AG09309 (cell line): ENCODE data around the gene GRAMD1A.
A peak's percentile ranks its signal among the peaks of the same experiment; 100 is the strongest.

Source experiments
- DNase-seq: peaks from one replicate; pipeline ENCODE4 v3.0.0-alpha.2; 2010; ENCODE audit warnings: low read depth
- H3K4me3 ChIP-seq: 2 replicates; pipeline ENCODE4 v1.5.1; 2011; ENCODE audit warnings: mild to moderate bottlenecking, low read depth, low read length, moderate library complexity; ENCODE audit not compliant: control insufficient read depth
- TF ChIP-seq, protein P1 (sequence below): IDR thresholded peaks from 2 replicates; pipeline ENCODE4 v1.5.1; 2011; ENCODE audit warnings: mild to moderate bottlenecking, low read depth, low read length, inconsistent platforms; ENCODE audit not compliant: insufficient read depth, control insufficient read depth; ENCODE audit errors: missing control alignments

GRAMD1A gene

GRCh38 chr19:35051796-35052195, 51.7 kb downstream of the GRAMD1A start:
- no peak for DNase-seq
- H3K4me3 ChIP-seq, result no peak overlapping the region
- TF ChIP-seq, protein P1, sequence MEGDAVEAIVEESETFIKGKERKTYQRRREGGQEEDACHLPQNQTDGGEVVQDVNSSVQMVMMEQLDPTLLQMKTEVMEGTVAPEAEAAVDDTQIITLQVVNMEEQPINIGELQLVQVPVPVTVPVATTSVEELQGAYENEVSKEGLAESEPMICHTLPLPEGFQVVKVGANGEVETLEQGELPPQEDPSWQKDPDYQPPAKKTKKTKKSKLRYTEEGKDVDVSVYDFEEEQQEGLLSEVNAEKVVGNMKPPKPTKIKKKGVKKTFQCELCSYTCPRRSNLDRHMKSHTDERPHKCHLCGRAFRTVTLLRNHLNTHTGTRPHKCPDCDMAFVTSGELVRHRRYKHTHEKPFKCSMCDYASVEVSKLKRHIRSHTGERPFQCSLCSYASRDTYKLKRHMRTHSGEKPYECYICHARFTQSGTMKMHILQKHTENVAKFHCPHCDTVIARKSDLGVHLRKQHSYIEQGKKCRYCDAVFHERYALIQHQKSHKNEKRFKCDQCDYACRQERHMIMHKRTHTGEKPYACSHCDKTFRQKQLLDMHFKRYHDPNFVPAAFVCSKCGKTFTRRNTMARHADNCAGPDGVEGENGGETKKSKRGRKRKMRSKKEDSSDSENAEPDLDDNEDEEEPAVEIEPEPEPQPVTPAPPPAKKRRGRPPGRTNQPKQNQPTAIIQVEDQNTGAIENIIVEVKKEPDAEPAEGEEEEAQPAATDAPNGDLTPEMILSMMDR, result no peak

DNA sequence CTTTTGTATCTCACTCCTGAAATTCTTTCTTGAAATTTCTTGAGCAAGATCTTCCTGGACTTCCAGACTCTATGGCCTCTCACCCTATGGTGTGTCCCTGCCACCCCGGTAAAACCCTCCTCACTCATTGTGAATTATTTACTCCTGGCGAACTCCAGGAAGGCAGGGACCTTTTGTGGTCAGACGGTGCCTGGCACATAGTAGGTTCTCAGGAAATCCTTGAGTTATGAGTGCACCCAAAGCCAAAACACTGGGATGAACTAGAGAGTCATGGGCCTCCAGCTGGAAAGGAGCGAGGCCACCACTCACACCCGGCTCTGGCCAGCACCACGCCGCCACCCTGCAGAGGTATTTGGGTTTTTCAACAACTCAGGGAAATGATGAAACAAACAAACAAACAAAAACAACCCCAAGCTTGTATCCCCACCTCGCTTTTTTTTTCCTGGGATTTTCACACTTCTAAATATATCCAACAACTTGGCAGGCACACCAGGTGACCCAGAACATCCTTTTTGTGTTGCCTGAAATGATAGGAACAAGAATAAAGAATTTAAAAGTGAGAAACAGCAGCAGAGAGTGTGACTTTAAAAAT, 52.6 kb downstream of the GRAMD1A start:
- no peak overlapping the region for H3K4me3 ChIP-seq
- TF ChIP-seq, protein P1, result no peak
- DNase-seq, result no peak

DNA sequence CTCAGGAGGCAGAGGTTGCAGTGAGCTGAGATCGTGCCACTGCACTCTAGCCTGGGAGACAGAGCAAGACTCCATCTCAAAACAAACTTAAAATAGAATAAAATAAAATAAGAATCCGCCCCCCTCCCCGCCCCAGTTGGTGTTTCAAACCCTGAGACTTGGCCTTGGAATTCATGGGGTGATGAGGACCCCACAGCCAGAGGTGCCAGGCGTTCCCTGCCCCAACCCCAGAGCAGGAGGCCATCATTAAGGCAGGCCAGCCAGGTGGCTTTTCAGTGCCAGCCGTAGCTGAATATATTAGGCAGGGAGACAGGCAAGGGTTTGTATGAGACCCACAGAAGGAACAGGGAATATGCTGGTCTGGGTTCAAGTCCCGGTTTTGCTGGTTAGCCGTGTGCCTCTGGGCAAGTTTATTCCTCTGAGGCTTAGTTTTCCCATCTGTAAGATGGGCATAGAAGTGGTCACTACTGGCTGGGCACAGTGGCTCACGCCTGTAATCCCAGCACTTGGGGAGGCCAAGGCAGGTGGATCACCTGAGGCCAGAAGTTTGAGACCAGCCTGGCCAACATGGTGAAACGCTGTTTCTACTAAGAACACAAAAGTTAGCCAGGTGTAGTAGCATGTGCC, 53.7 kb downstream of the GRAMD1A start:
- no peak for DNase-seq
- TF ChIP-seq, protein P1, result no peak
- H3K4me3 ChIP-seq, result no peak overlapping the region

GRCh38 chr19:35054626-35055025, 54.5 kb downstream of the GRAMD1A start:
- TF ChIP-seq, protein P1, result no peak
- no peak for DNase-seq
- H3K4me3 ChIP-seq, result no peak overlapping the region

DNA sequence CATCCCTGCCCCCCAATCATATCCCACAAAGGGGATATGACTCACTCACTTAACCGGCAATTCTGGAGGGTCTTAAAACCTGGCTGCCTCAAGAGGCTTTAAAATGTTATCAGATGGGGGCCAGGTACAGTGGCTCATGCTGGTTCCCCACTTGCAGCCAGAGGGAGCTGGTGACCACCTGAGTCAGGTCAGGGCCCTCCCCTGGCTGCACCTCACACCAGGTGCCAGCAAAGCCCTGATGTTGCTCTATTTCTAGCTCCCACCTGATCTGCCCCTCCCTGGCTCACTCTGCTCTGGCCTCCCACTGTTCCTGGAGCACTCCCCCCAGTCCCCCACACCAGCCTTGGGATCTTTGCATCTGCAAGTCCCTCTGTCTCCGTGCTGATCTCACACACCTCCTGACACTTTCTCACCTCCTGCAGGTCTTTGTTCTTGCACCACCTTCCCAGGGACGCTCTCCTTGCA, 55.6 kb downstream of the GRAMD1A start:
- H3K4me3 ChIP-seq, result no peak overlapping the region
- DNase-seq, result no peak
- TF ChIP-seq, protein P1, result peak; percentile 12

DNA sequence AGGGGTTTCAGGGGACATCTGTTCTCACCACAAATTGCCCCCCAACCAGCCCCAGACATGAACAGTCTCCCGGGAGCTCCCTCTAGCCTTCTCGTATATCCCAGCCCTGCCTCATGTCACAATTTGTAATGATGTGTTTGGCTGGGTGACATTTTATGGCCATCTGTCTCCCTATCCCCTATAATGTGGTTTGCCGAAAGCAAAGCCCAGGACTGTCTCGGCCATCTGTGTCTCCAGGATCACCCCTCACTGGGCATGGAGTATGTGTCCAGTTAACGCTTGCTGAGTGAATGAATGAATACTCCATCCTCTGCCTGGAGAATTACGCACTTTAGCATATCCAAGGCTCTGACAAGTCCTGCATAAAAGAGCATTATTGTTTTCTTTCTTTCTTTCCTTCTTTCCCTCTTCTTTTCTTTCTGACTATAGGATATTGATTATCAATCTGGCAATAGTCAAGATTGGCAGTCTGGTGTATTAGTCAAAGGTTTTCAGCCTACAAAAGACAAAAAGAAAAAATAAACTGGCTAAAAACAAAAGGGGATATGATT, 56.5 kb downstream of the GRAMD1A start:
- no peak for DNase-seq
- H3K4me3 ChIP-seq, result no peak overlapping the region
- TF ChIP-seq, protein P1, result no peak
